Measurements from ENCODE around the gene GPBP1L1.

Gene GPBP1L1

DNA sequence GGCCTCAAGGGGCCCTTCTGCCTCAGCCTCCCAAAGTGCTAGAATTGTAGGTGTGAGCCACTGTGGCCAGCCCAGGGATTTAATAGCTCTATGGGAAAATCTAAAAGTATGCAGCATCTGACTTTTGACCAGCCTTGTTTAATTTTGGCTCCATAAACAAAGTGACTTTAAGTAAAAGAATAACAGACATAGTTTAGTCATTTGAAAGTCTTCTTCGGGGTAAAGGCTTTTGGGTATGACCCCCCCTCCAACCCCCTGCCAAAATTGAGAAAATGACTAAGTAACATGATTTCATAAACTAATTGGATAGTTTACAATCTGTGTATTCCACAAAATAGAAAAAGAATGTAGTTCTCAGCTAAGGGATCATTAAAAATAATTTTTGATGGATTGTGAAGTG lies 17.0 kb downstream of the GPBP1L1 start:
- FAIRE-seq: no peak
- TF ChIP-seq POLR2A (IDR thresholded peaks at IDR 0.05; ENCODE audit: low read depth, low read length): no peak
- DNase-seq (ENCODE audit: insufficient read length, low spot score): no peak

DNA sequence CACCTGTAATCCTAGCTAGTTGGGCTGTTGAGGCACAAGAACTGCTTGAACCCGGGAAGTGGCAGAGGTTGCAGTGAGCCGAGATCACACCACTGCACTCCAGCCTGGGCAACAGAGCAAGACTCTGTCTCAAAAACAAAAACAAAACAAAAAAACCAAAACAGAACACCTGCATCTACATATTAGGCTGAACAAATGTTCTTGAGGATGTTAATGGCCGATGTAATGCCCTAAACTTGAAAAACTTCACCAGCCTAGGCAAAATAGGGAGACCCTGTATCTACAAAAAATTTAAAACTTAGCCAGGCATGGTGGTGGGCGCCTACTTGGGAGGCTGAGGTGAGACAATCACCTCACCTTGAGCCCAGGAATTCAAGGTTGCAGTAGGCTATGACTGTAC lies 17.8 kb downstream of the GPBP1L1 start:
- DNase-seq (ENCODE audit: insufficient read length, low spot score): no peak
- no peak for TF ChIP-seq POLR2A (IDR thresholded peaks at IDR 0.05; ENCODE audit: low read depth, low read length)
- no peak for FAIRE-seq

DNA sequence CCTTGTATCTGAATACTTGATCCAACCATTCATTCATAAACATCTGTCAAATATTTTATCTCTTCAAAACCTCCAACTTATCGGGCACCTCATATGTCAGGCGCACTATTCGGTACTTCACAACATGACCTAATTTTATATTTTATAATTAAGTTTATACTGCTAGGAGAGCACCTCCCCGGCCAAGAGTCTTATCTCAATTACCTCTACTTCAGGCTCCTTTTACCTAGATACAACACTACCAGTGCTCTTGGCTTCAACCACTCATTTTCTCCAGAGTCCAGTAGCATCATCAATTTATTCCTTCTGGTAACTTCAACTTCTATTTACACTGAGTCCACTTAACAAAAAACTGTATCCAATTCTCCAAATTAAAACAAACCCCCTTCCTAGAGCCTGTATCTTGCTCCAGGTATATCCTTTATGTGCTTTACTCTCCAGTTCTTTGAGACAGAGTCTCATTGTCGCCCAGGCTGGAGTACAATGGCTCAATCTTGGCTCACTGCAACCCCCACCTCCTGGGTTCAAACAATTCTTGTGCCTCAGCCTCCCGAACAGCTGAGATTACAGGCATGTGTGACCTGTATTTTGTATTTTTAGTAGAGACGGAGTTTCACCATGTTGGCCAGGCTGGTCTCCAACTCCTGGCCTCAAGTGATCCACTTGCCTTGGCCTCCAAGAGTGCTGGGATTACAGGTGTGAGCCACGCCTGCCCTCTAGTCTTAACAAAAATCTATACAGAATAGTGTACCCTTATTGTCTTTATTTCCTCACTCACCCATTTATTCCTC lies 18.8 kb downstream of the GPBP1L1 start:
- no peak for DNase-seq (ENCODE audit: insufficient read length, low spot score)
- TF ChIP-seq POLR2A (IDR thresholded peaks at IDR 0.05; ENCODE audit: low read depth, low read length): no peak
- FAIRE-seq: no peak

DNA sequence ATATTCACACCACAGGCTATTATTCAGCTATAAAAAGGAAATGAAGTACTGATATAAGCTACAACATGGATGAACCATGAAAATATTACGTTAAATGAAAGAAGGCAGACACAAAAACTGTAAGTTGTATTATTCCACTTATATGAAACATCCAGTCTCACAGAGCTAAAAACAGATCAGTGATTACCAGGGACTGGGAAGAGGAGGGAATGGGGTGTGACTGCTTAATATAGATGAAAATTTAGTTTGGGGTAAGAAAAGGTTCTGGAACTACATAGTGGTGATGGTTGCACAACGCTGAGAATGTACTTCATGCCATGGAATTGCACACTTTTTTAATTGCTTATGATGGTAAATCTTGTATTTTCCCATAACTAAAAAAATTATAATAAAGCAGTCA lies 19.5 kb downstream of the GPBP1L1 start:
- FAIRE-seq (no peak), DNase-seq (ENCODE audit: insufficient read length, low spot score) (no peak)
- no peak for TF ChIP-seq POLR2A (IDR thresholded peaks at IDR 0.05; ENCODE audit: low read depth, low read length)

DNA sequence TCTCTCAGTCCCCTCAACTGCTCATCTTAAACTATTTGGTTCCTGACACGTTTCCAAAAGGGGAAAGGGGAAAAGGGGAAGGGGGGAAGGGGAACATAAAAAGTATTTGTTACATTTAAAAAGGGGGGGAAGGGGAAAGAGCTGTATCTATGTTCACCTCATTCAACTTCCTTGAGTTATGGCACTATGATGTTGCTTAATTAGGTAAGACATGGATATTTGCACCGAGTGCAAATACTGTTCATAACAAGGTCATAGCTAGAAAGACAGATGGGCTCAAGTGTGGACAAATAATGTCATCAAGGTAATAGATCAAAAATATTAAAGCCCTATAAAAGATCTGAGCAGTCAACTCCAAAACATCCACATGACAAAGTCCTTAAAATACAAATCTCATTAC lies 26.0 kb downstream of the GPBP1L1 start:
- FAIRE-seq (no peak), DNase-seq (ENCODE audit: insufficient read length, low spot score) (no peak)
- no peak for TF ChIP-seq POLR2A (IDR thresholded peaks at IDR 0.05; ENCODE audit: low read depth, low read length)

DNA sequence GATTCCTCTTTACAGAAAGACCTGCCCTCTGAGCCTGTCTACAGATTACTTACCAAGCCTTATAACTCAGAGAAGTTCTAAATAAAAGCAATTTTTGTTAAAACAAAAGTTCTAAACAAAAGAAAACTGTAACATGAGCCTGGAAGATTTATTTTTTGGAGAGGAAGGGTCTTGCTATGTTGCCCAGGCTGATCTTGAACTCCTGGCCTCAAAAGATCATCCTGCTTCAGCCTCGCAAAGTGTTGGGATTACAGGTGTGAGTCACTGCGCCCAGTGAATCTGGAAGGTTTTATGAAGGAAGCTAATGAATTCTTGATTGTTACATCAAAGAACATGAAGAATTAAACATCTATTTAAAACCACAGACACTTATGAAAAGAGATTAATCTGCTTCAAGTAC lies 27.1 kb downstream of the GPBP1L1 start:
- TF ChIP-seq POLR2A (IDR thresholded peaks at IDR 0.05; ENCODE audit: low read depth, low read length): no peak
- DNase-seq (ENCODE audit: insufficient read length, low spot score): no peak
- no peak for FAIRE-seq

DNA sequence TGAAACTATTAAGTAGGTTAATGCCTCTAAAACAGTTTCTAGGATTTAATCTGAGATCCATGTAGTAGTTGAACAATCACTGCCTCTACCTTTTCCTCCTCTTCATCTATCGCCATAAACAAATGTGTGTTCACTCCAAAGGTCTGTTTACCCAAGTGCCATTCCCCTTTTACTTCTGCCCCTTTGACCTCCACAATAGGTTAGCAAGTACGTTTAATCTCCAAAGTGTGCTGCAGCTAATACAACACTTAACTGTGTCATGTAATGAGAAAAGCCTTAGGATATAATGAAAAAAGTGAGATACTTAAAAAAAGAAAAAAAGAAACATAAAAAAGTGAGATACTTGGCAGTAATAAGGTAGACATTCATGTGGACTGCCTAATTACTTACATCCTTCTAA lies 28.2 kb downstream of the GPBP1L1 start:
- no peak for FAIRE-seq
- TF ChIP-seq POLR2A (IDR thresholded peaks at IDR 0.05; ENCODE audit: low read depth, low read length): no peak
- DNase-seq (ENCODE audit: insufficient read length, low spot score): no peak

DNA sequence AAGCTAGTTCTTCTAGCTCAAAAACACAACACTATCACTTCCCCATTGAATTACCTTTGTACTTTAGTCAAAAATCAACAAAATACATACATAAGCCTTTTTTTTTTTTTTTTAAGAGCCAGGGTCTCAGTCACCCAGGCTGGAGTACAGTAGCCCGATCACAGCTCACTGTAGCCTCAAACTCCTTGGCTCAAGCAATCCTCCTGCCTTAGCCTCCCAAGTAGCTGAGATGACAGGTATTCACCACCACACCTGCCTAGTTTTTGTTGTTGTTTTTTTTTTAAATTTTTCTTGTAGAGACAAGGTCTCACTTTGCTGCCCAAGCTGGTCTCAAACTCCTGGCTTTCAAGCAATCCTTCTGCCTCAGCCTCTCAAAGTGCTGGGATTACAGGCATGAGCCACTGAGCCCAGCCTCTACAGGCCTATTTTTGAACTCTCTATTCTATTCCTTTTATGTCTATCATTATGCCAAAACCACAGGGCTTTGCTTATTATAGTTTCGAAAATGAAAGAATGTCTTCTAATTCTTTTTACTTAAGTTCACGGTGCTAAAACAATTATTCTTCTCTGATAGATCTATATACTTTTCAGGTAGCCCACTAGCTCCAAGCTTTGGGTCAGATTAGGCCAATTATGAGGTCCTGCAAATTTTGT lies 29.6 kb downstream of the GPBP1L1 start:
- FAIRE-seq (no peak), DNase-seq (ENCODE audit: insufficient read length, low spot score) (no peak)
- no peak for TF ChIP-seq POLR2A (IDR thresholded peaks at IDR 0.05; ENCODE audit: low read depth, low read length)

DNA sequence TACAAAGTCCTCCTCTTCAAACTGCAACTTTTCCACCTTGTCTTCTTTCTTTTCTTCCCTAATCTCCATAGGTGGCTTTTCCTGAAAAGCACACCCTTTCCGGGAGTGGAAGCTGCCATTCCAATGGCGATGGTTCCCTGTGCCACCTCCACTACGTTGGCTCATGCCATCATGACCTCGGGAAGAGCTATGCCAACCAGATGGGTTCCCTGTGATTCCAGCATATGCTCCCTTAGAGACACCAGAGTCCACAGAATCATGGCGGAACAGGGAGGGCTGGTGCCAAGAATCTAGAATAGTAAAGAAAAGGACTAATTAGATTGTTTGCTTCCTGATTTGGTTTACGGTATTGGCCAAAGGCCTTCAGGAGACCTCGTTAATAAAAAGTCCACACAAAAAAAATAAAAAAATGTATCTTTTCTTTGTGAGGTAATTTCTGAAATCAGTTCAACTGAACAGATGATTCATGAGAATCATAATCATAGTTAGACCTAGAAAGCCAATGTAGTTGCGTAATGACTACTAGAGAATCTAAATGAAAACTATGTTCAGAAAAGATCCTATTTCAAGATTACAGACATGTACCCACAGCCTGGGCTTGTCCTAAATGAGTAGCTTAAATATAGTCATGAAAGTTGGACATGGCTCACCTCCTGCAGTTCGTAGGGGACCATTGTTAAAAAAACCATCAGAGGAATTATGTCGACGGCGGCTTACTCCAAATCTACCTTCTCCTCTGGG lies 31.6 kb downstream of the GPBP1L1 start:
- FAIRE-seq: no peak
- TF ChIP-seq POLR2A (IDR thresholded peaks at IDR 0.05; ENCODE audit: low read depth, low read length): no peak
- no peak for DNase-seq (ENCODE audit: insufficient read length, low spot score)

DNA sequence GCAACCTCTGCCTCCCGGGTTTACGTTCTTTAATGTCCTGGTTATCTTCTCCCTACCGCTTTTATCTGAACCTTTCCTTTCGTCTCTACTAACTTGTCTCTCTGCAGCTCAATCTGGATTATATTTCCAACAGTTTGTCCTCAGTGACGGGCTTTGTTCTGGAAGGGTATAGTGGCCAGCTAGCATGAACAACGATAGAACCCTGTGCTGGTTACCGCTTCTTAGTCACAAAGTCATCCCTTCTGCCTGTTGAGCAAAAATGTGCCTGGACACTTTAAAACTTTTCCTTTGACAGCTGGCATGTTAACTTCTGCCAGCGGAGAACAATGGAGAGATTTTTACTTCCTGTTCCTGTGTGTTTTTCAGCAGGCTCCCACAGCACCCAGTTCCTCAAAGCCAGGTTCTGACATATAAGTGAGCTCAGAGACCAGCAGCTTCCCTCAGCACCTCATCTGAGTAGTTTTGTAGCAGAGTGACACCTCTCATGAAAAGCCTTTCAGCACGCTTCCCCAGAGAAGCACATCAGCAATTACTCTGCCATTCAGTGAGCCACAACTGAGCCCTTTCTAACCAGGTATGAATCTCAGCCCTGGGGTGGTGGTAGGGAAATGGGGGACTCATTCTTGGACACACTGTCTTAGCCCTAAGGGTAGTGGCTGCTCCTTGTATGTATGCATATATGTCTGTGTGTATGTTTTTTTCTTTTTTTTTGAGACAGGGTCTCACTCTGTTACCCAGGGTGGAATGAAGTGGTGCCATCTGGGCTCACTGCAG lies 38.9 kb downstream of the GPBP1L1 start:
- DNase-seq (ENCODE audit: insufficient read length, low spot score) (no peak), FAIRE-seq (no peak)
- TF ChIP-seq POLR2A (IDR thresholded peaks at IDR 0.05; ENCODE audit: low read depth, low read length): no peak

DNA sequence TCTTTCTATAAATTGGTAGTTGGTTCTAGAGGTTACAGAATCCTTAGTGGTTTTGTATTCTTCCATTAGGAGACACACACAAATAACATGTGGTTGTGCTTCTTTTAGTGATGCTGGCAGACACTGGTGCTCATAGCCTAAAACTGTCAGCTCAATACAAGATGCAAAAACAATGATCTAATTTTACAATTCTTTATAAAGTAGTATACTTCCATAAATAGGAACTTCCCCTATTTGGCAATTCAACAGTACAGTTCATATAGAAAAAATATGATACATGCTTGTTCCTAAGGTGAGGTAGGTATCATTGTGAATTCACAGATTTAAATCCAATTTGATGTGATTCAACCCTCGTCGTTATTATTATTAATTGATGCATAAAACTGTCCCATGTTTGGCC lies 41.7 kb downstream of the GPBP1L1 start:
- DNase-seq (ENCODE audit: insufficient read length, low spot score) (no peak), FAIRE-seq (no peak)
- TF ChIP-seq POLR2A (IDR thresholded peaks at IDR 0.05; ENCODE audit: low read depth, low read length): no peak

DNA sequence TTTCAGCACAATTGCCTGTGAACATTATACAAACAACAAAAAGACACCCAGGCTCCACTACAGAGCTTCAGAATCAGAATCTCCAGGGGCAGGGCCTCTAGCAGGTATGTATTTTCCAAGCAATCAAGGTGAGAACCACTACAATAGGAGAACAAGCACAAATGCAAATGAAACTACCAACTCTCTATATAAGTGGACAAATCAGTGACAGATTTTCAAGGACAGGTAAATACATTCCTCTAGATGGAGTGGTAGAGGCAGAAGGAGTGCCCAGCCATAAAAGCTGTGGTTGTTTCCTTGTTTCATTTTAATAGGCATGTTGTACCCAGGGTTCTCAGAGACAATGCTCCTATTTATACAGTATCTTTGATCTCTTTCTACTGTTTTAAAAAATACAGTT lies 42.4 kb downstream of the GPBP1L1 start:
- no peak for FAIRE-seq
- no peak for DNase-seq (ENCODE audit: insufficient read length, low spot score)
- TF ChIP-seq POLR2A (IDR thresholded peaks at IDR 0.05; ENCODE audit: low read depth, low read length): no peak

DNA sequence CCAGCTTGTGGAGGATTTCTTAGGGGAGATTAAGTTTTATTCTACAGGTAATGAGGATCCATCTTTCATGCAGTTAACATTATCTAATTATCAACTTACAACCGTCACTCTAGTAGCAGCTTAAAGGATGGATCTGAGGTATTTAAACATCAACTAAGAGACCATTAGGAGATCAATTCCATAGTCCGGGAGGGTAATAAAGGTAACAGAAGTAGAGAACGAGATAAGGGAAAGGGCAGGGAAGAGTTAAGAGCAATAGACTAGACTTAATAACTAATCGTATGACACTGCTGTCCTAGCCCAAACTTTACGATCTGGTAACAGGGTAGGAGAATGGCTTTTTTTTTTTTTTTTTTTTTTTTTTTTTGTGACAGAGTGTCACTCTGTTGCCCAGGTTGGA lies 43.0 kb downstream of the GPBP1L1 start:
- DNase-seq (ENCODE audit: insufficient read length, low spot score) (no peak), FAIRE-seq (no peak)
- no peak for TF ChIP-seq POLR2A (IDR thresholded peaks at IDR 0.05; ENCODE audit: low read depth, low read length)

DNA sequence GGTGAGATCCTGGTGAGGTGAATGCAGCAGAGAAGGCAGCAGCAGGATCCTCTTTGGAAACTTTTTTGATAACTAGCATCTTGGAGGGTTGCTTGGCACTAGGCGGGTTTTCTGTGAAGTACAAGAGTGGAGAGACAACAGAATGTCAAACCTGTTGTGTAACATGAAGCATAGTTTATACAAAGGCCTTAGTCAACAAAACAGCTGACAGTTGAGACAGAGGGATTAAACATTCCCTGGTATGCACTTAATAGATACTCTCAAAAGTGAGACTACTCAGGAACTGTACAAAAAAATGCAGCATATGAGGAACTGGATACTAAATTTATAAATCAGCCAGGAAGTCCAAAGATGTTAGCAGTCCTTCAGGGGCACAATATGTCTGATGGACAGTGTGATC lies 46.0 kb downstream of the GPBP1L1 start:
- DNase-seq (ENCODE audit: insufficient read length, low spot score) (no peak), FAIRE-seq (no peak)
- no peak for TF ChIP-seq POLR2A (IDR thresholded peaks at IDR 0.05; ENCODE audit: low read depth, low read length)
